Activated naive CD4-positive, alpha-beta T cell (primary cell): Measurements from ENCODE around the gene TMEM138.
A peak's percentile ranks its signal among the peaks of the same experiment; 100 is the strongest.

ENCODE experiments used
- DNase-seq, 4 experiments: peaks; one replicate each; lab custom pipeline; 2025; lab: John Stamatoyannopoulos, UW

Gene TMEM138

DNA sequence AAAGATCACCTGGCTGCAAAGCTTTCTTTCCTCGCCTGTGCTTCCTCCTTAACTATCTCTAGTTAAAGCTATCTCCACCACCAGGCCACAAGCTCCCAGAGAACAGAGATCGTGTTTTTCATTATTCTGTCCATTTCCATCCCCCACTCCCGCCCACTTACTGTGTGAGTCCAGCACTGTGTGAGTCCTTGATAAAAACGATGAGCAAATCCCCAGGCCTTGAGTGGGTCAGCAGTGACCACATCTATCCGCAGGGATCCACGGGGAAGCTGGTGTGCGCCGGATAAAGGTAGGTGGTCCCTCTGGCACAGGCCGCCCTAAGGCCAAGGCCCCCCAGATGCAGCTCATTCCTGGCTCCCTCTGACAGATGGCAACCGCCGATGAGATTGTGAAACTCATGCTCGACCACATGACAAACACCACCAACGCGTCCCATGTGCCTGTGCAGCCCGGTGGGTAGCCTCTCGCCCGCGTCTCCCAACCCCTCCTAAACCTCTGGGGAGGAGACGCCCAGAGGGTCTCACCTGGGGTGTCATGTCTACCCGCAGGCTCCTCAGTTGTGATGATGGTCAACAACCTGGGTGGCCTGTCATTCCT, 19.9 kb upstream of the TMEM138 start:
- no peak for DNase-seq

DNA sequence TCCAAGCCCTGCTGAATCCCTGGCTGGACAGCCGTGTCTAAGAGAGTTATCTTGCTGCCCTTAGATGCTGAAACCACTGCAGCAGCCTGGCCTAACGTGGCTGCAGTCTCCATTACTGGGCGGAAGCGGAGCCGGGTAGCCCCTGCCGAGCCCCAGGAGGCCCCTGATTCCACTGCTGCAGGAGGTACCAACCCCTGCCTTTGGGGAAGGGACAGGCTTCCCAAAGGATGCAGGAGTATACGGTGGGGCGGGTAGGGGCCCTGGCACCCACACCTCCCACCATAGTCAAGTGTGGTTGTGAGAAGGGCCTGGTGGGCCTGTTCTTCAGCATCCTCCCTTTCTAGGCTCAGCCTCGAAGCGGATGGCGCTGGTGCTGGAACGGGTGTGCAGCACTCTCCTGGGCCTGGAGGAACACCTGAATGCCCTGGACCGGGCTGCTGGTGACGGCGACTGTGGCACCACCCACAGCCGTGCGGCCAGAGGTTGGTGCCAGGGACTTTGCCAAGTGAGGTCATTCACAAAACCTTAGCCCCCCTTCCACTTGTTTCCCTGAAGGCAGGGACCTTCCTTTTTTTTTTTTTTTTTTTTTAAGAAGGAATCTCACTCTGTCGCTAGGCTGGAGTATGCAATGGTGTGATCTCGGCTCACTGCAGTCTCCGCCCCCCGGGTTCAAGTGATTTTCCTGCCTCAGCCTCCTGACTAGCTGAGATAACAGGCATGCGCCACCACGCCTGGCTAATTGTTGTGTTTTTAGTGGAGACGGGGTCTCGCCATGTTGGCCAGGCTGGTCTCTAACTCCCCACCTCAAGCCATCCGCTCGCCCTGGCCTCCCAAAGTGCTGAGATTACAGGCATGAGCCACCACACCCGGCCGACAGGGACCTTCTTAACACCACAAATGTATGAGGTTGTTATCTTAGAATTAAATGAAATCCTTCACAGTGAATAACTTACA, 18.1 kb upstream of the TMEM138 start:
- DNase-seq = no peak

DNA sequence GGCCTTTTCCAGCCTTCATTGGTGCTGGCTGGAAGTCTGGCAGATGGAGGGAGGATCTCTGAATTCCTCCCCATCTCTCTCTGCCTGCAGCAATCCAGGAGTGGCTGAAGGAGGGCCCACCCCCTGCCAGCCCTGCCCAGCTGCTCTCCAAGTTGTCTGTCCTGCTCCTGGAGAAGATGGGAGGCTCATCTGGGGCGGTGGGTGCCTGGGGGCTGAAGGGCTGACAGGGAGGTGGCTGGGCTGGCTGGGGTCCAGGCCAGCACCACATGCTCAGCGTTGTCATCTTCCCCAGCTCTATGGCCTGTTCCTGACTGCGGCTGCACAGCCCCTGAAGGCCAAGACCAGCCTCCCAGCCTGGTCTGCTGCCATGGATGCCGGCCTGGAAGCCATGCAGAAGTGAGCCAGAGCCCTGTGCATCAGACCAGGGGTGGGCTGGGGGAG, 17.0 kb upstream of the TMEM138 start:
- DNase-seq = no peak

DNA sequence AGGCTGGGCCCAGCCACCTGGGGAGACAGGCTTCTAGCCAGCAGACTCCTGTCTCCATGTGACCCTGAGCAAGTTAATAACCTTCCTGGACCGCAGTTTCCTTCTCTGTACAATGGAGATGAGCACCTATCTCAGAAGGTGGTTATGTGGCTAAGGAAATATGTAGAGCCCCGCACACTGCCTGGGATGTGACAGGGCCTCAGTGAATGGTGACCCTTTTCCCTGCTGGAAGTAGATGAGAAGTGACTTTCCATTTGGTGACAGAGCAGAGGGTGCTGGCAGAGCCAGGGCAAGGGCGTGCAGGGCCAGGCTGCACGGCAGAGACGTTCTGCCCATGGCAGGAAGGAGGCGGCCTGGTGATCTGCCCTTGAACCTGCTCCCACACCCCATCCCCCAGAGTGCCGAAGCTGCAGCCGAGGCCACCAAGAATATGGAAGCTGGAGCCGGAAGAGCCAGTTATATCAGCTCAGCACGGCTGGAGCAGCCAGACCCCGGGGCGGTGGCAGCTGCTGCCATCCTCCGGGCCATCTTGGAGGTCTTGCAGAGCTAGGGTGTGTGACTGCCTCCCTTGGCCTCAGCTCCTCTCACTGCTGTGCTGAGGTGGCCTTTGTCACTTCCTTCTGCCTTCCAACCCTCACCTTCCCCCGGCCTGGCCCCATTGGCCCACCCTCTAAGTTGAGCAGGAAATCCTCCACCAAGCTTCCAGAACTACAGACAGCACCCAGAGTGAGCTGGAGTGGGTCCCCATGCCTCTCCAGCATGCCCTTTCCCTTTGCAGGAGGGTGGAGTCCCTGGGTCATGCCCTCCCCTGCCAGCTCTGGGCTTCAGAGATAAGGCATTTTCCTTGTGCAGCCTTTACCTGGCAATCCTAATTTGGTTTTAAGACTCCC, 16.0 kb upstream of the TMEM138 start:
- no peak for DNase-seq

DNA sequence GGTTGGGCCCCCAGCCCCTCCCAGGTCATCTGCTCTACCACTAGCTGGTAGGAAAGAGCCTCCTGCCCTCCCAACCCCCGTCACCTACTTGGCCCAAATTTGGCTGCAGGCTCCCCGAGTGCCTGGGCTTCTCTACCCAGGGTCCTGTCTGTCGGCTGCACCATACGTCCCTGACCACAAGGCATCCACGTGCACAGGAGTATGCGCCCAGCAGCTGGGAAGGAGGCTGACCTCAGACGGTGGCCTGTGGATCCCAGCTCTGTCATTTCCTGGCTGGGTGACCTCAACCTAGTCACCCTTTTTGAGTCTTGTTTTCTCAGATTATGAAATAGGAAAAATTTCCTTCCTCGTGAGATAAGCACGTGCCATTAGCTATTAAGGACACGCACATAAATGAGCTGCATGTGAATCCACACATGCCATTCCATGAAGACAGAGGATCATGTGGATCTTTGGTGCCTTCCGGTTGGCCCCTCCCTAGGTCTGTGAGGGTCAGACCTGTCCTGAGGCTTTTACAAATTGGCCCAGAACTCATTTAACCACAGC, 14.2 kb upstream of the TMEM138 start:
- DNase-seq = no peak

DNA sequence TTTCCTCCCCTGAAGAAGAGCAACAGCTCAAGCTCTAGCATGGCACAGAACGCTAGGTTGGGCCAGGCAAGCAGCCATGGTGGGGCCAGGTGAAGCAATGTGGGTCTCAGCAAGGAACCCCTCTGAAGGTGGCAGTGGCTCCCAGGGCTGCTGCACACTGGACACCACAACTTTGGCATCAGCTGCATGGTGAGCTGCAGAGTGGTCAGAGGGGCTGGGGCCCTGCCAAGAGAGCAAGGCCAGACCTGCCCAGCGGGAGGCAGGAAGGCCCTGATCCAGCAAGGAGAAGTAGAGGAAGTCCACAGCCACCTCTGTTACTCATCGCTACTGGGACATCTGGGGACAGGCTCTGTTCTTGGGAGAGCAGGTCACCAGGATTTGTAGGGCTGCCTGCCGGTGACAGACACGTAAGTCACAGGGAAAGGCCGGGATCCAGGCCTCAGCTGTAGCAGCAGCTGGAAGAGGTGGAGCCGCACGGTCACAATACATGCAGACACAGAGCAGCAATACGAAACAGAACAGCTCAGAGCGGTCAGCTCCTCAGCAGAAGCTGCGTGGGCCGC, 12.9 kb upstream of the TMEM138 start:
- DNase-seq = no peak

DNA sequence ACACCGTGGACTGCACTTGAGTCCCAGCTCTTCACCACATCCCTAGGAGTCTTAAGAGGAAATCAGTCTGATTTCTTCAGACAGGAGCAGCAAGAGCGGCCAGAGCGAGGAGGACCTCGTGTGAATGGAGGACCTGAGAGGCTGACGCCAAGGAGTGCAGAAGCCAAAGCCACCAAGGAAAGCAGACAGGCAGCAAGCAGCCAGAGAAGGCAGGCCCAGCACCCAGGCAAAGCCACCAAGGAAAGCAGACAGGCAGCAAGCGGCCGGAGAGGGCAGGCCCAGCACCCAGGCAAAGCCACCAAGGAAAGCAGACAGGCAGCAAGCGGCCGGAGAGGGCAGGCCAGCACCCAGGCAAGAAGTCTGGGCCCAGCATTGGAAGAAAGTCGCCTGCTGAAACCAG, 12.3 kb upstream of the TMEM138 start:
- DNase-seq = no peak

DNA sequence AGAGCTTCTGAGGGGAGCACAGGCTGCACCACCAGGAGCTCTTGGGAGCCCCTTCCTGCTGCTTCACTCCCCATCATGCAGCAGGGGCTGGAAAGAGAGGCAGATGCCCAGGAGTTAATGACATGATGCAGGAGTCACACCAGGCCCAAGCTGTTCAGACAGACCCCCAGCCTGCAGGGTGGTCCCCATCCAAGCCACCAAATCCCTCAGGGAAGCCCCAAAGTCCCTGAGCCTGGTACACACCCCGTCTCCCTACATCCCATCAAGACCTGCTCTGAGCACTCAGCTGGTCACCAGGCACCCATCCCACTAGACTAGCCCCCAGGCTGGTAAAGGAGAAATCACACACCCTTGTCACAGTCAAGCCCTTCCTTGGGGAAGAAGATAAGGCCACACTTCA, 11.8 kb upstream of the TMEM138 start:
- no peak for DNase-seq

DNA sequence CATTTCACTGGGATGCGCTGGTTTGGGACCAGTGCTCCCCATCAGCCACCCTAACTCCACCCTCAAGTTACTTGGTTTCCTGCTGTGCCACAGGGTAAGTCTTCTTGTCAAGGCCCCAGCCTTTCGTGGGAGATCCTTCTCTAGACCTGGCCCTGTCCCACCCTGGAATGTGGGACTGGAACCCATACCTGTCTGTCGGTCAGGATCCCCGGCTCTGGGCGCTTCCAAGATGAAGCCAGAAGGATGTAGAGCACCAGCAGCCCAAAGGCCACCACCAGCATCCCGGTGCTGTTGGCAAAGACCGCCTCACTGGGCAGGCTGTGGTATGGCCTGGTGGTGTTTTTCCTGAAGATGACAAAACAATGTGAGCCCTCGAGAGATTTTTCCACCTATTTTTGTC, 11.4 kb upstream of the TMEM138 start:
- DNase-seq = no peak

DNA sequence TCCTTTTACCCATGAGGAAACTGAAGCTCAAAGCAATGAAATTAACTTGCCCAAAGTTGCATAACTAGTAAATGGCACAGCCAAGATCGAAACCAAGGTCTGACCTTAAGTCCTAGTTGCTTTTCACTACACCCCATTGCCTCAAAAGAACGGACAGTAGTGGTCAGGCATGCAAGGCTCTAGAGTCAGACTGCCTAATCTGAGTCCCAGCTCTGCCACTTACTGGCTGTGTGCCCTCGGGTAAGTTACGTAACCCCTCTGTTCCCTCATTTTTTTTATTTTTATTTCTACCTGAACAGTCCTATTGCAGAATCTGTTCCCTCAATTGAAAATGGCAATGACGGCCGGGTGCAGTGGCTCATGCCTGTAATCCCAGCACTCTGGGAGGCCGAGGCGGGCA, 10.1 kb upstream of the TMEM138 start:
- no peak for DNase-seq

DNA sequence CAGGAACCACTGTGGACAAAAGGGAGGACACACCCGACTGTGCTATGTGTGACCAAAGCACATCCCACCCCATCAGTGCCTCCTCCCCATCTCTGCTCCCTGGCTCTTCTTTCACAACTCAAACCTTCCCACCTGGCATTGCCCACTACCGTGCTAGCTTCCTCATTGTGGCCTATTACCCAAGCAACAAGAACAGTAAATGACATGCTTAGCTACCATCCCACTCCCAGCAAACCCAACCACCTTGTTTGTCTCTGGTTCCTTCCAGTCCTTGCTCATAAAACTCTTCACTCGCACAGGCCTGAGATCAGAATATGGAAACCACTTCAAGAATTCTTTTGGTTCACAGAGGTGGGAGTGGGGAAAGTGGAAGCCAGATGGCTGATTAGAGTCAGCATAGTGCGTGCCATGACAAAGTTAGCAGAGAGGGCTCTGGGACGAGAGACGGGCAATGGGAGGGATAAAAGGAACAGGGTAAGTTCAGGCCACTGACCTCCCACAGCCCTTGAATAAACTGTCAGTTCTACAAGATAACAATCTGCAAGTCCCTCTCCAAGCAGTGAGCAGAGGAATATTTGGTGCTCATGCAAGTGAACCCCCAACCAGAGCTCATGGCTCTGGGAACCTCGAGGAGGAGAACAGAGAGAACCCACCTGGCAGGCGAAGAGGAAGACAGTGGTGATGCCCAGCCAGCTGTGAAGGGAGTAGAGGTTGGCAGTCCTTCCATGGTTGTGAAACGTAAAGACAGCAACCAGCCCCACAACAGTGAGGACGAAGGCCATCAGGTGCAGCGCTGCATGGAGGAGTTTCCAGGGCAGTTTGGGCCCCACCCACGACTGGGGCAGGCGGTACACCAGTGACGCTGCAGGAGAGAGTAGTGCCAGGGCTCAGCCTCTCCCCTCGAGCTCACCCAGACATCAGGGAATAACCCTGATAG, 8.8 kb upstream of the TMEM138 start:
- DNase-seq = no peak

DNA sequence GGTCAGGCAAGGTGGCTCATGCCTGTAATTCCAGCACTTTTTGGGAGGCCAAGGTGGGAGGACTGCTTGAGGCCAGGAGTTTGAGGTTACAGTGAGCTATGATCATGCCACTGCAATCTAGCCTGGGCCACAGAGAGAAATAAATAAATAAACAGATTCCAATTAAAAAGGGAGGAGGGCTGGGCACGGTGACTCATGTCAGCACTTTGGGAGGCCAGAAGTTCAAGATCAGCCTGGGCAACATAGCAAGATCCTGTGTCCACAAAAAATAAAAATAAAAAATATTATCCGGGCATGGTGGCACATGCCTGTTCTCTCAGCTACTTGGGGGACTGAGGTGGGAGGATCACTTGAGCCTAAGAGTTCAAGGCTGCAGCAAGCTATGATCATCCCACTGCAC, 8.0 kb upstream of the TMEM138 start:
- DNase-seq = no peak

DNA sequence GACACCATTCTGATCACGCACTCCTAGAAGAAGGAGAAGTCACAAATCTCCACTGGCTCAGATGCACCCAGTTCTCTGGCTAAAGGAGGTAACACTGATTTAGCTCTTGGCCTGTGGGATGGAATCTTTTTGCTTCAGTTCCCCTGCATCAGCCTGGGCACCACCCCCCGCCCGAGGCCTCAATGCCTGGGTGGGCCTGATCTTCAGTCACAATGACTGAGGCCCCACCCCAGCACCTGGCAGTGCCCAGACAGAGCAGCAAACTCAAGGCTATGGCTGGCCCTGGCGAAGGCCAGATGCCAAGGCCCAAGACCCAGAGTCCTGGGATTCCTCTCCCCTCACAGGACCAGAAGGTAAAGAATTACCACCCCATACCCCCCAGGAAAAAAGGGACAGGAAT, 5.5 kb upstream of the TMEM138 start:
- DNase-seq = no peak

DNA sequence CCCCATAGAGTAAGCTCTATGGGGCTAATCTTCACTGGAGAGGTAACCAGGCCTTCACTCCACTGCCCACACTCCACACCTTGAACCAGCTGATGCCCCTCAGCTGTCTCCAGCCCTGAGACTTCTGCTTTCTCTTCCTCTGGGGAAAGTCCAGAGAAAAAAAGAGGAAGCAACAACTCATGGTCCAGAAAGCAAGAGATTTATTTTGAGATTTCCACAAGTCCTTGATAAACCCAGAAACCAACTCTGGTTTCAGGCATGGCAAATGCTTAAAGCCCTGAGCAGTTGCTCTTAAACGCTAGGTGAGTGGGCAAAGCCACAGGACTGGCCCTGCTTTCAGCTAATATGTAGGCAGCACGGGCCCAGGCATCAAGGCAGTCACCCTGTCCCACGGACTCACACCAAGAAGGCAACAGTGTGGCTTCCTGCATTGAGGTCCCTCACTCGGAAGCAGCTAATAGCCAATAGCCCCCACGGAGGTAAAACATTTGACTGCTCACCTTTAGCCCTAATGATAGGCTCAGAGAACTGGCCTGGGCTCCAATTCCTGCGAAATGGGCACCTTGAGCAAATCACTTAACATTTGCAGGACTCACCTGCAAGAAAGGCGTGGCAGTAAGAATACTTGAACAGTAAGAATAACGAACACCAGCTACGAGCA, 4.8 kb upstream of the TMEM138 start:
- no peak for DNase-seq

DNA sequence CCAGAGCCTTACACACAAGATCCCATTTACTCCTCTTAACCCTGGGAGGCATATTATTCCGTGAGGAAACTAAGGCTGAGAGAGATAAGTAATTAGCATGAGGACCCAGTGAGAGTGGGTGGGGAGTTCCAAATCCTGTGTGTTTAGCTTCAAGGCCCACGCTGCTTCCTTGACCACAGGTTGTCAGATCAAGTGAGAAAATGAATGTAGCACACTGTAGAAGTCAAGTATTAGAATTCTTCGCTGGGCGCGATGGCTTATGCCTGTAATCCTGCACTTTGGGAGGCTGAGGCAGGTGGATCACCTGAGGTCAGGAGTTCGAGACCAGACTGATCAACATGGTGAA, 4.3 kb upstream of the TMEM138 start:
- DNase-seq = no peak

DNA sequence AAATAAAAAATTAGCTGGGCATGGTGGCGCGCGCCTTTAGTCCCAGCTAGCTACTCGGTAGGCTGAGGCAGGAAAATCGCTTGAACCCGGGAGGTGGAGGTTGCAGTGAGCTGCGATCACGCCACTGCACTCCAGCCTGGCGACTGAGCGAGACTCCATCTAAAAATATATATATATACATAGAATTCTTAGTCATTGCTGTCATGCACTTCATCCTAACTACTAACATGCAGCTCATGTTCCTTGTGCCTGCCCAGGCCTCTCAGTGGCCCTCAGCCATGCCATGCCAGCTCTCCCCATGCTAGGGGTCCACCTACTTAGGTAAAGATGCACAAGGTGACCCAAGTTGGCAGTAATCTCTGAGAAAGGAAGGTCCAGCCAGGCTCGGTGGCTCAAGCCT, 3.6 kb upstream of the TMEM138 start:
- DNase-seq = no peak

DNA sequence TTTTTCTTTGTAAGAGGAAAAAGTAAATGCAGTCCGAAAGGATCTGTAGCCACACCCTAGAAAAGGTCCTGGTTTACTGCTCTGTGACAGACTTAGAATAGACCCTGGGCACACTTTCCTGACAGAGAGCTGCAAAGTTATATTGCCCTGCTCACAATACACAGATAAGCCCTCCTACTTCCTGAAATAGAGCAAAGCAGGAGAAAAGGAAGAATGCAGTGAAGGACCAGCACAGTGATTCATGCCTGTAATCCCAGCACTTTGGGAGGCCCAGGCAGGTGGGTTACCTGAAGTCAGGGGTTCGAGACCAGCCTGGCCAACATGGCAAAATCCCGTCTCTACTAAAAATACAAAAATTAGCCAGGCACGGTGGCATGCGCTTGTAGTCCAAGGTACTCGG, 2.7 kb upstream of the TMEM138 start:
- no peak for DNase-seq

DNA sequence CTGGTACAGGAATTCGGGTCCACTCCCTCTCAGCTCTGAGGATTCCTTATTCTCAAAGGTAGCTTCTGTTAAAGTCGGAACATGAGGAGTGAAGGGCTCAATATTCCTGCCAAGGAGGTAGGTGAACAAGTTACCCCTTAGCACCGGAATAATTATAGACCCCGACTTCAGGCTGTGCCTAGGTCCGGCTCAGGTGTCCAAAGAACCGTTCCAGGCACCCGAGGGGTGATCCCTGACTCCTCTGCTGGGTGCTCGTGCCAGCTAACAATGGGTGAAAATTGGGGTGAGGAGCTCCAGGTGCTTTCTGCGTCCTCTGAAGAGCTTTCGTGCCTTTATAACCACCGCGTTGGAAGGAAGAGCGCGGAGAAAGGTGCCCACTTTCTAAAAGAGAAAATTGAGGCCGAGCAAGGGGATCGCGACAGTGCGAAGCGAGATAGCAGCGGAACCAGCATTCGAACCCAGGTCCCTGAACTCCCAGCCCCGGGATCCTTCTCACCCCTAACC, 885 bp upstream of the TMEM138 start:
- DNase-seq = no peak

DNA sequence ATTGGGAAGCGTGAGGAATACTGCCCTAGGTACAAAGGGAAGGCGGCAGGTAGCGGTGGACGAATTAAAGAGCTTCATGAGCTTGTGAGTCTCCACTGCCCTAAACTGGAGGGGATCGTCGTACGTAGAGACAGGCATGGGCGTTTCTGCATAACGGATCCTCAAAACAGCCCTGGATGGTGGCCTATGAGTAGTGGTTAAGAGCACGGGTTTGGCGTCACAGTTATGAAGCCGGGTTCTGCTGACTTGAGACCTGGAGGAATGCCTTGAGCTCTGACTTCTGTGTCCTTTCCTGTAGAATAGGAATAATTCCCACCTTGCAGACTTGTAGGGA, 335 bp downstream of the TMEM138 start:
- DNase-seq = peak in 2 of 4 experiments; percentile 25 to 34

DNA sequence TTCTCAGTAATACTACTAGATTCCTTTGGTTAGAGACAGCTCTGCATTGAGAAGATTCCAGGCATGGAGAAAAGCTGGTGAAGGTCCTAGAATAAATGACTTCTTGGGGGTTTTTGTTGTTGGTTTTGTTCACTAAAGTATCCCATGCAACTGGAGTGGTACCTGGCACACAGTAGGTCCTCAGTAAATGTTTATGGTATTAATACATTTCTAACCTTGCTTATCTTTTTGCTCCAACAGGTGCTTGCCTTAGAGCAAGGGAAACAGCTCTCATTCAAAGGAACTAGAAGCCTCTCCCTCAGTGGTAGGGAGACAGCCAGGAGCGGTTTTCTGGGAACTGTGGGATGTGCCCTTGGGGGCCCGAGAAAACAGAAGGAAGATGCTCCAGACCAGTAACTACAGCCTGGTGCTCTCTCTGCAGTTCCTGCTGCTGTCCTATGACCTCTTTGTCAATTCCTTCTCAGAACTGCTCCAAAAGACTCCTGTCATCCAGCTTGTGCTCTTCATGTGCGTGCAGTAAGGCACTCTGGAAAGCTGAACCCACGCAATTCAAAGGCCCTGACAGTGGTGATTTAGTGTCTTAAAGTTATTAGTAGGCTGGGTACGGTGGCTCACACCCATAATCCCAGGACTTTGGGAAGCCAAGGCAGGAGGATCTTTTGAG, 2.0 kb downstream of the TMEM138 start:
- no peak for DNase-seq
